K562 (cell line): Measurements from ENCODE around the gene TACR2. TPM values are rescaled to one million over a fixed set of nuclear protein-coding genes. Genes with fewer than 3 reads are reported as not detected.
A peak's percentile ranks its signal among the peaks of the same experiment; 100 is the strongest.

ENCODE experiments used
- GTF2E2 ChIP-seq: fragments of 200-800 bp; sonication (Bioruptor generic); IDR thresholded peaks from 2 replicates; pipeline ENCODE4 v1.6.1; 2016; ENCODE audit warnings: missing genetic modification characterization, missing compliant biosample characterization
- HMG20B ChIP-seq: fragments of 250-450 bp; sonication (Bioruptor Pico); IDR thresholded peaks from 2 replicates; pipeline ENCODE4 v1.5.0; 2021; ENCODE audit warnings: mild to moderate bottlenecking
- MAFF ChIP-seq: IDR thresholded peaks from 2 replicates; pipeline ENCODE4 v1.6.1; 2012; ENCODE audit warnings: low read length, improper control_type of control experiment
- MYC ChIP-seq, 2 experiments: fragments of 250-450 bp in 1 of 2; sonication (Bioruptor Pico) in 1 of 2; IDR thresholded peaks; 2 replicates each; pipeline versions ENCODE4 v1.5.1 to v1.6.1; 2012 to 2021; ENCODE audit warnings: low read depth in 2 of 2, borderline replicate concordance in 1 of 2, improper control_type of control experiment in 1 of 2, low read length in 1 of 2, mild to moderate bottlenecking in 1 of 2, moderate library complexity in 1 of 2
- PML ChIP-seq: IDR thresholded peaks from 2 replicates; pipeline ENCODE4 v1.6.1; 2012; ENCODE audit warnings: low read length, inconsistent platforms
- RBM34 ChIP-seq: fragments of 200-400 bp; formaldehyde crosslinking; IDR thresholded peaks from 2 replicates; pipeline ENCODE4 v1.6.1; 2018; ENCODE audit warnings: low read length, borderline replicate concordance; ENCODE audit not compliant: insufficient read depth
- SREBF2 ChIP-seq: sonication (generic); formaldehyde crosslinking; IDR thresholded peaks from 2 replicates; pipeline ENCODE4 v1.4.0; 2020; ENCODE audit warnings: mild to moderate bottlenecking, missing genetic modification reagents
- ZNF445 ChIP-seq: fragments of 250-450 bp; sonication (Bioruptor Pico); IDR thresholded peaks from 2 replicates; pipeline ENCODE4 v1.4.0; 2020; ENCODE audit warnings: low read depth, mild to moderate bottlenecking, moderate library complexity
- ZNF717 ChIP-seq: fragments of 250-450 bp; sonication (Bioruptor Pico); IDR thresholded peaks from 2 replicates; pipeline ENCODE4 v1.5.0; 2021
- polyA plus RNA-seq, 8 experiments: library from polyadenylated mRNA; depleted of rRNA in 4 of 8; stranded (reverse) in 5 of 8; unstranded in 3 of 8; fragments of >200 nt; fragmentation: Nextera tagmentation in 2 of 8; fragmentation: Illumina TruSeq in 1 of 8; extraction: Ambion mirVana in 2 of 8; extraction: Trizol in 1 of 8; gene quantifications; 2 replicates each; pipeline versions ENCODE4 v1.2.1 to v1.2.3, GENCODE V29; 2011 to 2014; ENCODE audit warnings: inconsistent platforms in 1 of 8, missing spikeins in 1 of 8
- total RNA-seq, 7 experiments: library from RNA; depleted of rRNA in 6 of 7; stranded (reverse); fragments of >200 nt in 6 of 7; fragmentation: Illumina TruSeq in 2 of 7; extraction: Trizol in 2 of 7; gene quantifications; 2 replicates each; pipeline versions ENCODE4 v1.2.1 to v1.2.3, GENCODE V29; 2011 to 2021; ENCODE audit warnings: low replicate concordance in 1 of 7
- TF ChIP-seq, protein P1 (sequence below), 3 experiments: fragments of 200-800 bp in 1 of 3; fragments of 250-450 bp in 1 of 3; fragments of 450-650 bp in 1 of 3; sonication (Bioruptor Pico) in 1 of 3; sonication (Bioruptor generic) in 1 of 3; formaldehyde crosslinking in 1 of 3; IDR thresholded peaks; 2 replicates each; pipeline versions ENCODE4 v1.6.1 to v1.8.0; 2016 to 2022; ENCODE audit warnings: mild to moderate bottlenecking in 2 of 3, missing genetic modification characterization in 2 of 3, missing compliant biosample characterization in 1 of 3, moderate library complexity in 1 of 3
- TF ChIP-seq, protein P2 (sequence below), 2 experiments: fragments of 450-650 bp; IDR thresholded peaks; 2 replicates each; pipeline ENCODE4 v1.6.1; 2016; ENCODE audit warnings: mild to moderate bottlenecking in 2 of 2, borderline replicate concordance in 1 of 2, low read depth in 1 of 2, moderate library complexity in 1 of 2
- TF ChIP-seq, protein P3 (sequence below): fragments of 150-350 bp; IDR thresholded peaks from 2 replicates; pipeline ENCODE4 v1.6.1; 2014; ENCODE audit warnings: low read depth, mild to moderate bottlenecking, low read length, borderline replicate concordance

TACR2 gene
- total and polyA plus RNA-seq, 9 of the 15 experiments (the other 6 are each of a cell fraction or from before 2014, with no cell fraction given) = not detected

DNA sequence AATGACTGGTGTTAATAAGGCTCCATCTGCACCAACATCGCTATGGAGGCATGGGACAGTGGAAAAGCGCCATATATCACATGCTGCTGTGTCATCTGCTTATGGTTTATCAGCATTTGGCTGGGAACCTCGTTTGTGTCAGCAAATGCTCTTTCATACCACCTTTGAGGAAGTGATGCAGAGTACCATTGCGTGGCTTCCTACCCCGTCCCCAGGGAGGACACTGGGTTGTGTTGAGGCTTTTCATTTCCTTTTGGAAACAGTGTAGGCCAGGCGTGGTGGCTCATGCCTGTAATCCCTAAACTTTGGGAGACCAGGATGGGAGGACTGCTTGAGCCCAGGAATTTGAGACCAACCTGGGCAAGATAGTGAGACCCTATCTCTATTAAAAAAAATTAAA is 6.8 kb downstream of the TACR2 start (continued):
- TF ChIP-seq, protein P1, sequence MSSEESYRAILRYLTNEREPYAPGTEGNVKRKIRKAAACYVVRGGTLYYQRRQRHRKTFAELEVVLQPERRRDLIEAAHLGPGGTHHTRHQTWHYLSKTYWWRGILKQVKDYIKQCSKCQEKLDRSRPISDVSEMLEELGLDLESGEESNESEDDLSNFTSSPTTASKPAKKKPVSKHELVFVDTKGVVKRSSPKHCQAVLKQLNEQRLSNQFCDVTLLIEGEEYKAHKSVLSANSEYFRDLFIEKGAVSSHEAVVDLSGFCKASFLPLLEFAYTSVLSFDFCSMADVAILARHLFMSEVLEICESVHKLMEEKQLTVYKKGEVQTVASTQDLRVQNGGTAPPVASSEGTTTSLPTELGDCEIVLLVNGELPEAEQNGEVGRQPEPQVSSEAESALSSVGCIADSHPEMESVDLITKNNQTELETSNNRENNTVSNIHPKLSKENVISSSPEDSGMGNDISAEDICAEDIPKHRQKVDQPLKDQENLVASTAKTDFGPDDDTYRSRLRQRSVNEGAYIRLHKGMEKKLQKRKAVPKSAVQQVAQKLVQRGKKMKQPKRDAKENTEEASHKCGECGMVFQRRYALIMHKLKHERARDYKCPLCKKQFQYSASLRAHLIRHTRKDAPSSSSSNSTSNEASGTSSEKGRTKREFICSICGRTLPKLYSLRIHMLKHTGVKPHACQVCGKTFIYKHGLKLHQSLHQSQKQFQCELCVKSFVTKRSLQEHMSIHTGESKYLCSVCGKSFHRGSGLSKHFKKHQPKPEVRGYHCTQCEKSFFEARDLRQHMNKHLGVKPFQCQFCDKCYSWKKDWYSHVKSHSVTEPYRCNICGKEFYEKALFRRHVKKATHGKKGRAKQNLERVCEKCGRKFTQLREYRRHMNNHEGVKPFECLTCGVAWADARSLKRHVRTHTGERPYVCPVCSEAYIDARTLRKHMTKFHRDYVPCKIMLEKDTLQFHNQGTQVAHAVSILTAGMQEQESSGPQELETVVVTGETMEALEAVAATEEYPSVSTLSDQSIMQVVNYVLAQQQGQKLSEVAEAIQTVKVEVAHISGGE (CRISPR knock-in tag; IDR thresholded peaks at IDR 0.05) = peak in 1 of 3 experiments; percentile 39; a peak in 1 of 6 replicates
- TF ChIP-seq, protein P2, sequence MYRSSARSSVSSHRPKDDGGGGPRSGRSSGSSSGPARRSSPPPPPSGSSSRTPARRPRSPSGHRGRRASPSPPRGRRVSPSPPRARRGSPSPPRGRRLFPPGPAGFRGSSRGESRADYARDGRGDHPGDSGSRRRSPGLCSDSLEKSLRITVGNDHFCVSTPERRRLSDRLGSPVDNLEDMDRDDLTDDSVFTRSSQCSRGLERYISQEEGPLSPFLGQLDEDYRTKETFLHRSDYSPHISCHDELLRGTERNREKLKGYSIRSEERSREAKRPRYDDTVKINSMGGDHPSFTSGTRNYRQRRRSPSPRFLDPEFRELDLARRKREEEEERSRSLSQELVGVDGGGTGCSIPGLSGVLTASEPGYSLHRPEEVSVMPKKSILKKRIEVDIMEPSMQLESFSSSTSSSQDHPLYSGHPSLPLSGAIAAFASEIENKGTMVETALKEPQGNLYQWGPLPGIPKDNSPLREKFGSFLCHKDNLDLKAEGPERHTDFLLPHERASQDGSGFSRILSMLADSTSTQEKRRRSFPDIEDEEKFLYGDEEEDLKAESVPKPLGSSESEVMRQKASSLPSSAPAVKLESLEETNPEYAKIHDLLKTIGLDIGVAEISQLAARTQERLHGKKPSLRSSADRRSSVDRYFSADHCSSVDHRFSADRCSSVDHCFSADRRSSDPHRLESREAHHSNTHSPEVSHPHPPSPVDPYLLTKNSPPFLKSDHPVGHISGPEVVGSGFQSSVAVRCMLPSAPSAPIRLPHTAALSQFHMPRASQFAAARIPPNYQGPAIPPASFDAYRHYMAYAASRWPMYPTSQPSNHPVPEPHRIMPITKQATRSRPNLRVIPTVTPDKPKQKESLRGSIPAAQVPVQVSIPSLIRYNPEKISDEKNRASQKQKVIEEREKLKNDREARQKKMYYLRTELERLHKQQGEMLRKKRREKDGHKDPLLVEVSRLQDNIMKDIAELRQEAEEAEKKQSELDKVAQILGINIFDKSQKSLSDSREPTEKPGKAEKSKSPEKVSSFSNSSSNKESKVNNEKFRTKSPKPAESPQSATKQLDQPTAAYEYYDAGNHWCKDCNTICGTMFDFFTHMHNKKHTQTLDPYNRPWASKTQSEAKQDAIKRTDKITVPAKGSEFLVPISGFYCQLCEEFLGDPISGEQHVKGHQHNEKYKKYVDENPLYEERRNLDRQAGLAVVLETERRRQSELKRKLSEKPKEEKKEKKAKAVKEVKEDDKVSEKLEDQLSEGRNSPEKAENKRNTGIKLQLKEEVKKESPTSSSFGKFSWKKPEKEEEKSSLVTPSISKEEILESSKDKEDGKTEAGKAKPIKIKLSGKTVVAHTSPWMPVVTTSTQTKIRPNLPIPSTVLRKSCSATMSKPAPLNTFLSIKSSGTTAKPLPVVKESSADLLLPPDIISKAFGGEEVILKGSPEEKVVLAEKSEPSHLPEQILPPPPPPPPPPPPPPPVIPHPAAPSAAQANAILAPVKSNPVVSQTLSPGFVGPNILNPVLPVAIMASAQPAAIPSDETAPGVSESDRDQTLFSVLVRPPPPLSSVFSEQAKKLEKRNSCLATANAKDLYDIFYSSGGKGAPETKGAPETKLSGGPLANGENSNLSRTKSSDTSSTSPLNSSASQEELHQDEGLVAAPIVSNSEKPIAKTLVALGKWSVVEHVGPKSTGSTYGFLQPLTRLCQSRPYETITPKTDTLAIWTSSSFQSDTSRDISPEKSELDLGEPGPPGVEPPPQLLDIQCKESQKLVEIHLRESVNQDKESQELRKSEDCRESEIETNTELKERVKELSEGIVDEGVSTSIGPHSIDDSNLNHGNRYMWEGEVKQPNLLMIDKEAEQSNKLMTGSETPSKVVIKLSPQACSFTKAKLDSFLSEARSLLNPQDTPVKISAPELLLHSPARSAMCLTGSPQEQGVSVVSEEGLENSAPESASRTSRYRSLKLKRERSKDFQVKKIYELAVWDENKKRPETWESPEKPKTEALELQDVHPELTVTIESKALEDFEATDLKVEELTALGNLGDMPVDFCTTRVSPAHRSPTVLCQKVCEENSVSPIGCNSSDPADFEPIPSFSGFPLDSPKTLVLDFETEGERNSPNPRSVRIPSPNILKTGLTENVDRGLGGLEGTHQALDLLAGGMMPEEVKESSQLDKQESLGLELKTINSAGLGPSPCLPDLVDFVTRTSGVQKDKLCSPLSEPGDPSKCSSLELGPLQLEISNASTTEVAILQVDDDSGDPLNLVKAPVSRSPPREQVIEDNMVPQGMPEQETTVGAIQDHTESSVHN (IDR thresholded peaks at IDR 0.05; ENCODE audit: borderline replicate concordance in 1 of 2, low read depth in 1 of 2) = no peak
- no peak for TF ChIP-seq GTF2E2 (tag)
- no peak for TF ChIP-seq SREBF2
- TF ChIP-seq RBM34 = no peak
- peak; percentile 55; the same call in 1 of the 2 replicates for TF ChIP-seq MAFF
- no peak for TF ChIP-seq HMG20B (CRISPR knock-in tag)
- TF ChIP-seq MYC (IDR thresholded peaks at IDR 0.05; ENCODE audit: low read depth, low read length) = 0 out of 2 replicates have a peak, but pooled peaks have one; percentile 41
- TF ChIP-seq MYC (CRISPR knock-in tag; IDR thresholded peaks at IDR 0.05; ENCODE audit: borderline replicate concordance, low read depth) = no peak
- no peak for TF ChIP-seq PML
- TF ChIP-seq, protein P3, sequence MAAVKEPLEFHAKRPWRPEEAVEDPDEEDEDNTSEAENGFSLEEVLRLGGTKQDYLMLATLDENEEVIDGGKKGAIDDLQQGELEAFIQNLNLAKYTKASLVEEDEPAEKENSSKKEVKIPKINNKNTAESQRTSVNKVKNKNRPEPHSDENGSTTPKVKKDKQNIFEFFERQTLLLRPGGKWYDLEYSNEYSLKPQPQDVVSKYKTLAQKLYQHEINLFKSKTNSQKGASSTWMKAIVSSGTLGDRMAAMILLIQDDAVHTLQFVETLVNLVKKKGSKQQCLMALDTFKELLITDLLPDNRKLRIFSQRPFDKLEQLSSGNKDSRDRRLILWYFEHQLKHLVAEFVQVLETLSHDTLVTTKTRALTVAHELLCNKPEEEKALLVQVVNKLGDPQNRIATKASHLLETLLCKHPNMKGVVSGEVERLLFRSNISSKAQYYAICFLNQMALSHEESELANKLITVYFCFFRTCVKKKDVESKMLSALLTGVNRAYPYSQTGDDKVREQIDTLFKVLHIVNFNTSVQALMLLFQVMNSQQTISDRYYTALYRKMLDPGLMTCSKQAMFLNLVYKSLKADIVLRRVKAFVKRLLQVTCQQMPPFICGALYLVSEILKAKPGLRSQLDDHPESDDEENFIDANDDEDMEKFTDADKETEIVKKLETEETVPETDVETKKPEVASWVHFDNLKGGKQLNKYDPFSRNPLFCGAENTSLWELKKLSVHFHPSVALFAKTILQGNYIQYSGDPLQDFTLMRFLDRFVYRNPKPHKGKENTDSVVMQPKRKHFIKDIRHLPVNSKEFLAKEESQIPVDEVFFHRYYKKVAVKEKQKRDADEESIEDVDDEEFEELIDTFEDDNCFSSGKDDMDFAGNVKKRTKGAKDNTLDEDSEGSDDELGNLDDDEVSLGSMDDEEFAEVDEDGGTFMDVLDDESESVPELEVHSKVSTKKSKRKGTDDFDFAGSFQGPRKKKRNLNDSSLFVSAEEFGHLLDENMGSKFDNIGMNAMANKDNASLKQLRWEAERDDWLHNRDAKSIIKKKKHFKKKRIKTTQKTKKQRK = no peak
- TF ChIP-seq ZNF445 (CRISPR knock-in tag) = no peak
- TF ChIP-seq ZNF717 (CRISPR knock-in tag) = no peak
